Colonic mucosa (tissue), 4 donors: ENCODE data around the gene CAPNS1. TPM values are rescaled to one million over a fixed set of nuclear protein-coding genes. Genes with fewer than 3 reads are reported as not detected.

Experiments used
- DNase-seq: peaks from one replicate; pipeline ENCODE4 v3.0.0-alpha.2; 2020
- H3K27ac ChIP-seq: fragments of 200-600 bp; one replicate; pipeline ENCODE4 v1.8.0; 2021
- H3K27me3 ChIP-seq: fragments of 200-600 bp; one replicate; pipeline ENCODE4 v1.8.0; 2021
- H3K36me3 ChIP-seq: fragments of 200-600 bp; one replicate; pipeline ENCODE4 v1.8.0; 2021
- H3K4me1 ChIP-seq: fragments of 200-600 bp; one replicate; pipeline ENCODE4 v1.8.0; 2021; ENCODE audit warnings: mild to moderate bottlenecking
- H3K4me3 ChIP-seq: fragments of 200-600 bp; one replicate; pipeline ENCODE4 v1.8.0; 2021
- H3K9ac ChIP-seq, 2 donors: one replicate each; pipeline ENCODE4 v1.7.0; 2013; ENCODE audit warnings: control low read depth in 2 of 2, low read depth in 2 of 2, low read length in 2 of 2
- H3K9me3 ChIP-seq: fragments of 200-600 bp; one replicate; pipeline ENCODE4 v1.8.0; 2021
- CTCF ChIP-seq: fragments of 200-600 bp; IDR thresholded peaks from one replicate; pipeline ENCODE4 v1.8.0; 2022; ENCODE audit warnings: antibody characterized with exemption, mild to moderate bottlenecking
- intact Hi-C: fragments of 100-400 bp; cut with DNase I; formaldehyde crosslinking; loops from one replicate; pipeline ENCODE4 v1.14.1; 2022
- total RNA-seq, 2 donors: library from RNA; stranded (reverse); fragmentation: NEBNext Ultra II Directional in 1 of 2; extraction: Animal tissue kit (Norgen Biotek cat#: 25700) in 1 of 2; gene quantifications; one replicate each; pipeline ENCODE4 v1.2.1, GENCODE V29; 2021
- donor health status: healthy.
- donor health status: DM: no; HTN: no; CAD: no.
- donor health status: DM: no; HTN: no; CAD: no.

Gene CAPNS1
- total RNA-seq, 2 donors from 2014 or later, result 677 to 794 TPM

- H3K27me3 ChIP-seq, result no peaks in the 10 kb centered on the region
- H3K36me3 ChIP-seq, result no peaks in the 10 kb centered on the region
- intact Hi-C loops, result loop anchor here (10.0 kb wide), 2 partner anchors 61 to 101 kb away; partner anchors contain the start of genes ALKBH6, THAP8 and WDR62
- peaks cover 13% of the 10 kb centered on the region for H3K4me1 ChIP-seq
- no peak for TF ChIP-seq CTCF
- peak within 1 kb of the TSS; percentile 75 for H3K4me3 ChIP-seq
- peak within 1 kb of the TSS; percentile 86 to 98 for H3K9ac ChIP-seq
- peak; percentile 93 for DNase-seq
- H3K27ac ChIP-seq, result peak within 1 kb of the TSS; percentile 68
- H3K9me3 ChIP-seq, result no peaks in the 10 kb centered on the region
These were observed 24.2 kb upstream of the CAPNS1 start, which contains the start of gene TBCB for GRCh38 chr19:36115453-36116343. TBCB (plus strand) TSS chr19:36115468; CDS start chr19:36115561, 93 bp downstream.

- H3K27me3 ChIP-seq, result no peaks in the 10 kb centered on the region
- H3K36me3 ChIP-seq, result no peaks in the 10 kb centered on the region
- peak overlapping the region; percentile 68 for H3K27ac ChIP-seq
- no peak for TF ChIP-seq CTCF
- H3K4me3 ChIP-seq, result peak overlapping the region; percentile 75
- H3K9me3 ChIP-seq, result no peaks in the 10 kb centered on the region
- no peak for DNase-seq
- peak overlapping the region in 1 of 2 donors; percentile 98 for H3K9ac ChIP-seq
- intact Hi-C loops, result loop anchor here (10.0 kb wide), 2 partner anchors 61 to 101 kb away; partner anchors contain the start of genes ALKBH6, THAP8 and WDR62
- peaks cover 13% of the 10 kb centered on the region for H3K4me1 ChIP-seq
These were observed 23.6 kb upstream of the CAPNS1 start for GRCh38 chr19:36116344-36116637.

GRCh38 chr19:36120092-36120983 is 19.5 kb upstream of the CAPNS1 start:
- no peaks in the 10 kb centered on the region for H3K27me3 ChIP-seq
- H3K4me3 ChIP-seq, result no peak overlapping the region
- no peaks in the 10 kb centered on the region for H3K9me3 ChIP-seq
- intact Hi-C loops, result no loop called here
- peaks cover 5% of the 10 kb centered on the region for H3K4me1 ChIP-seq
- H3K27ac ChIP-seq, result no peak overlapping the region
- peak overlapping the region in 1 of 2 donors; percentile 12 for H3K9ac ChIP-seq
- no peak for TF ChIP-seq CTCF
- no peak for DNase-seq
- peaks cover 3% of the 10 kb centered on the region for H3K36me3 ChIP-seq

- intact Hi-C loops, result no loop called here
- TF ChIP-seq CTCF, result no peak
- no peak overlapping the region for H3K27ac ChIP-seq
- no peak overlapping the region for H3K4me3 ChIP-seq
- no peak overlapping the region for H3K9ac ChIP-seq
- DNase-seq, result no peak
- no peaks in the 10 kb centered on the region for H3K27me3 ChIP-seq
- no peaks in the 10 kb centered on the region for H3K9me3 ChIP-seq
- peaks cover 4% of the 10 kb centered on the region for H3K4me1 ChIP-seq
- H3K36me3 ChIP-seq, result peaks cover 7% of the 10 kb centered on the region
These were observed 18.9 kb upstream of the CAPNS1 start for GRCh38 chr19:36120984-36121358.

- H3K9ac ChIP-seq, result no peak overlapping the region
- intact Hi-C loops, result no loop called here
- no peak for TF ChIP-seq CTCF
These were observed 18.3 kb upstream of the CAPNS1 start for GRCh38 chr19:36121486-36122124.

More at GRCh38 chr19:36121486-36122124, 18.3 kb upstream of the CAPNS1 start:
- Histone ChIP-seq H3K27ac (no peak overlapping the region), H3K4me3 (no peak overlapping the region), H3K9me3 (no peaks in the 10 kb centered on the region), H3K4me1 (no peaks in the 10 kb centered on the region), H3K27me3 (no peaks in the 10 kb centered on the region), H3K36me3 (peaks cover 7% of the 10 kb centered on the region)
- DNase-seq, result no peak
